ENCODE data around the gene ZBTB7C.

ZBTB7C gene

GRCh38 chr18:47997338-47997780, 411.8 kb downstream of the ZBTB7C start:
- Mint-ChIP-seq H3K4me1 (no peaks in the 10 kb centered on the region), H3K36me3 (no peaks in the 10 kb centered on the region), H3K27ac (no peak overlapping the region), H3K4me3 (no peak overlapping the region), H3K9me3 (peaks cover 3% of the 10 kb centered on the region)
- DNase-seq (ENCODE audit: low spot score in 2 of 2), result peak; percentile 17 to 68
- ATAC-seq, result no peak

GRCh38 chr18:47996091-47996541, 413.1 kb downstream of the ZBTB7C start:
- Mint-ChIP-seq H3K4me3 (no peak overlapping the region), H3K36me3 (no peaks in the 10 kb centered on the region), H3K27ac (no peak overlapping the region), H3K9me3 (peaks cover 3% of the 10 kb centered on the region), H3K4me1 (no peaks in the 10 kb centered on the region)
- DNase-seq (ENCODE audit: low spot score in 2 of 2) (no peak), ATAC-seq (no peak)

GRCh38 chr18:47995654-47996053, 413.5 kb downstream of the ZBTB7C start:
- Mint-ChIP-seq H3K9me3 (peaks cover 3% of the 10 kb centered on the region), H3K4me3 (no peak overlapping the region), H3K27ac (no peak overlapping the region), H3K36me3 (no peaks in the 10 kb centered on the region), H3K4me1 (no peaks in the 10 kb centered on the region)
- no peak for ATAC-seq
- DNase-seq (ENCODE audit: low spot score in 2 of 2), result no peak

GRCh38 chr18:47993409-47993808, 415.8 kb downstream of the ZBTB7C start:
- no peak overlapping the region for H3K4me3 Mint-ChIP-seq

GRCh38 chr18:47992976-47993375, 416.2 kb downstream of the ZBTB7C start:
- ATAC-seq (no peak), DNase-seq (ENCODE audit: low spot score in 2 of 2) (no peak)
- Mint-ChIP-seq H3K4me1 (no peaks in the 10 kb centered on the region), H3K36me3 (no peaks in the 10 kb centered on the region), H3K27ac (no peak overlapping the region), H3K9me3 (peaks cover 4% of the 10 kb centered on the region), H3K4me3 (no peak overlapping the region)

More at GRCh38 chr18:47993409-47993808, 415.8 kb downstream of the ZBTB7C start:
- DNase-seq (ENCODE audit: low spot score in 2 of 2), result no peak
- Mint-ChIP-seq H3K9me3 (peaks cover 3% of the 10 kb centered on the region), H3K27ac (no peak overlapping the region), H3K36me3 (no peaks in the 10 kb centered on the region), H3K4me1 (no peaks in the 10 kb centered on the region)
- ATAC-seq, result no peak

- Mint-ChIP-seq H3K27ac (no peak overlapping the region), H3K36me3 (no peaks in the 10 kb centered on the region), H3K4me3 (no peak overlapping the region), H3K4me1 (no peaks in the 10 kb centered on the region), H3K9me3 (peaks cover 5% of the 10 kb centered on the region)
- DNase-seq (ENCODE audit: low spot score in 2 of 2), result no peak
- ATAC-seq, result no peak
Observed at GRCh38 chr18:47992266-47992665, 416.9 kb downstream of the ZBTB7C start.

GRCh38 chr18:47990981-47991380, 418.2 kb downstream of the ZBTB7C start:
- Mint-ChIP-seq H3K9me3 (peaks cover 2% of the 10 kb centered on the region), H3K4me3 (no peak overlapping the region), H3K4me1 (no peaks in the 10 kb centered on the region), H3K27ac (no peak overlapping the region), H3K36me3 (no peaks in the 10 kb centered on the region)
- ATAC-seq, result no peak
- DNase-seq (ENCODE audit: low spot score in 2 of 2), result no peak

GRCh38 chr18:47987388-47987699, 421.8 kb downstream of the ZBTB7C start:
- peaks cover 2% of the 10 kb centered on the region for H3K9me3 Mint-ChIP-seq
- H3K27ac Mint-ChIP-seq, result no peak overlapping the region
- H3K4me3 Mint-ChIP-seq, result no peak overlapping the region
- ATAC-seq (no peak), DNase-seq (ENCODE audit: low spot score in 2 of 2) (no peak)
- H3K4me1 Mint-ChIP-seq, result no peaks in the 10 kb centered on the region
- no peaks in the 10 kb centered on the region for H3K36me3 Mint-ChIP-seq

GRCh38 chr18:47986620-47987387, 422.4 kb downstream of the ZBTB7C start:
- Mint-ChIP-seq H3K9me3 (peaks cover 2% of the 10 kb centered on the region), H3K27ac (no peak overlapping the region), H3K36me3 (no peaks in the 10 kb centered on the region), H3K4me1 (no peaks in the 10 kb centered on the region), H3K4me3 (no peak overlapping the region)
- ATAC-seq (no peak), DNase-seq (ENCODE audit: low spot score in 2 of 2) (no peak)

GRCh38 chr18:47985866-47986265, 423.3 kb downstream of the ZBTB7C start:
- no peaks in the 10 kb centered on the region for H3K4me1 Mint-ChIP-seq
- peaks cover 2% of the 10 kb centered on the region for H3K9me3 Mint-ChIP-seq
- H3K27ac Mint-ChIP-seq, result no peak overlapping the region
- DNase-seq (ENCODE audit: low spot score in 2 of 2), result no peak
- H3K4me3 Mint-ChIP-seq, result no peak overlapping the region
- H3K36me3 Mint-ChIP-seq, result no peaks in the 10 kb centered on the region
- ATAC-seq, result no peak

GRCh38 chr18:47984991-47985390, 424.2 kb downstream of the ZBTB7C start:
- Mint-ChIP-seq H3K36me3 (no peaks in the 10 kb centered on the region), H3K4me1 (no peaks in the 10 kb centered on the region), H3K9me3 (peaks cover 2% of the 10 kb centered on the region), H3K27ac (no peak overlapping the region), H3K4me3 (no peak overlapping the region)
- ATAC-seq, result no peak
- DNase-seq (ENCODE audit: low spot score in 2 of 2), result no peak

GRCh38 chr18:47983946-47984345, 425.2 kb downstream of the ZBTB7C start:
- H3K4me1 Mint-ChIP-seq, result no peaks in the 10 kb centered on the region
- DNase-seq (ENCODE audit: low spot score in 2 of 2) (no peak), ATAC-seq (no peak)
- H3K27ac Mint-ChIP-seq, result no peak overlapping the region
- H3K9me3 Mint-ChIP-seq, result peaks cover 2% of the 10 kb centered on the region
- no peaks in the 10 kb centered on the region for H3K36me3 Mint-ChIP-seq
- H3K4me3 Mint-ChIP-seq, result no peak overlapping the region

GRCh38 chr18:47983055-47983454, 426.1 kb downstream of the ZBTB7C start:
- peaks cover 2% of the 10 kb centered on the region for H3K9me3 Mint-ChIP-seq

GRCh38 chr18:47981830-47982229, 427.4 kb downstream of the ZBTB7C start:
- Mint-ChIP-seq H3K9me3 (no peaks in the 10 kb centered on the region), H3K4me1 (no peaks in the 10 kb centered on the region), H3K36me3 (no peaks in the 10 kb centered on the region), H3K27ac (no peak overlapping the region), H3K4me3 (no peak overlapping the region)
- DNase-seq (ENCODE audit: low spot score in 2 of 2) (no peak), ATAC-seq (no peak)

More at GRCh38 chr18:47983055-47983454, 426.1 kb downstream of the ZBTB7C start:
- ATAC-seq (no peak), DNase-seq (ENCODE audit: low spot score in 2 of 2) (no peak)
- no peaks in the 10 kb centered on the region for H3K36me3 Mint-ChIP-seq
- H3K27ac Mint-ChIP-seq, result peak overlapping the region; percentile 83
- H3K4me3 Mint-ChIP-seq, result no peak overlapping the region
- H3K4me1 Mint-ChIP-seq, result no peaks in the 10 kb centered on the region

GRCh38 chr18:47981320-47981719, 427.9 kb downstream of the ZBTB7C start:
- Mint-ChIP-seq H3K4me3 (no peak overlapping the region), H3K4me1 (no peaks in the 10 kb centered on the region), H3K36me3 (no peaks in the 10 kb centered on the region), H3K27ac (no peak overlapping the region), H3K9me3 (no peaks in the 10 kb centered on the region)
- DNase-seq (ENCODE audit: low spot score in 2 of 2) (no peak), ATAC-seq (no peak)

- Mint-ChIP-seq H3K9me3 (no peaks in the 10 kb centered on the region), H3K4me3 (no peak overlapping the region), H3K36me3 (no peaks in the 10 kb centered on the region), H3K4me1 (no peaks in the 10 kb centered on the region), H3K27ac (no peak overlapping the region)
- no peak for ATAC-seq
- DNase-seq (ENCODE audit: low spot score in 2 of 2), result no peak
Observed at GRCh38 chr18:47979611-47980200, 429.5 kb downstream of the ZBTB7C start.

Measured in stimulated activated effector memory CD8-positive, alpha-beta T cell treated with anti-CD3 and anti-CD28 coated beads, Interleukin-12 subunit alpha, Interleukin-12 subunit beta, amount 100 ng/mL, for 72 hours (primary cell).